ENCODE results near the gene NEUROG3. TPM values are rescaled to one million over a fixed set of nuclear protein-coding genes. Genes with fewer than 3 reads are reported as not detected.
"Not testable (repeated sequence)": the region's sequence is repeated elsewhere in the genome, so short reads cannot be mapped to it uniquely, and the experiment has no call there.

NEUROG3 gene
- polyA plus RNA-seq, 3 donors from 2014 or later: not detected

- Mint-ChIP-seq H3K4me1 (peaks cover 7 to 9% of the 10 kb centered on the region in 2 donors), H3K27ac (no peak overlapping the region), H3K4me3 (no peak overlapping the region), H3K27me3 (ENCODE audit: low read depth in 3 of 3) (peaks cover 29 to 53% (median 49%) of the 10 kb centered on the region in 3 donors), H3K36me3 (peaks cover 0 to 4% (median 3%) of the 10 kb centered on the region in 3 donors), H3K9me3 (peaks cover 0 to 4% (median 0%) of the 10 kb centered on the region in 6 donors)
- DNase-seq: peak in 1 of 3 donors; percentile 15
These were observed 5.3 kb downstream of the NEUROG3 start for GRCh38 chr10:69567920-69568319.

GRCh38 chr10:69562731-69563254 lies 10.4 kb downstream of the NEUROG3 start:
- Mint-ChIP-seq H3K4me3 (no peak overlapping the region), H3K9me3 (peaks cover 0 to 4% (median 0%) of the 10 kb centered on the region in 6 donors), H3K27me3 (ENCODE audit: low read depth in 3 of 3) (peaks cover 21 to 32% (median 27%) of the 10 kb centered on the region in 3 donors), H3K27ac (no peak overlapping the region), H3K36me3 (peaks cover 0 to 4% (median 3%) of the 10 kb centered on the region in 3 donors), H3K4me1 (peaks cover 15 to 17% of the 10 kb centered on the region in 2 donors)
- DNase-seq: no peak

GRCh38 chr10:69559525-69559924 lies 13.7 kb downstream of the NEUROG3 start:
- peaks cover 8 to 19% (median 14%) of the 10 kb centered on the region in 3 donors for H3K27me3 Mint-ChIP-seq (ENCODE audit: low read depth in 3 of 3)
- DNase-seq: no peak
- H3K9me3 Mint-ChIP-seq: no peaks in the 10 kb centered on the region
- H3K27ac Mint-ChIP-seq: no peak overlapping the region
- peaks cover 17% of the 10 kb centered on the region in 2 donors for H3K4me1 Mint-ChIP-seq
- H3K36me3 Mint-ChIP-seq: peaks cover 0 to 3% (median 0%) of the 10 kb centered on the region in 3 donors
- H3K4me3 Mint-ChIP-seq: no peak overlapping the region

GRCh38 chr10:69558559-69558958 lies 14.7 kb downstream of the NEUROG3 start:
- H3K27me3 Mint-ChIP-seq (ENCODE audit: low read depth in 3 of 3): peaks cover under 1 to 17% (median 10%) of the 10 kb centered on the region in 3 donors
- DNase-seq: peak; percentile 58 to 61 (median 58)
- peaks cover 17% of the 10 kb centered on the region in 2 donors for H3K4me1 Mint-ChIP-seq
- peak overlapping the region in 4 of 6 donors; percentile 0 to 75 (median 46) for H3K27ac Mint-ChIP-seq
- no peaks in the 10 kb centered on the region for H3K9me3 Mint-ChIP-seq
- peak overlapping the region in 4 of 5 donors; percentile 3 to 71 (median 52) for H3K4me3 Mint-ChIP-seq
- peaks cover 0 to 3% (median 0%) of the 10 kb centered on the region in 3 donors for H3K36me3 Mint-ChIP-seq

- peaks cover 11 to 19% (median 15%) of the 10 kb centered on the region in 6 donors for H3K9me3 Mint-ChIP-seq
- peaks cover 2 to 19% (median 10%) of the 10 kb centered on the region in 3 donors for H3K27me3 Mint-ChIP-seq (ENCODE audit: low read depth in 3 of 3)
- H3K4me1 Mint-ChIP-seq: peaks cover 17% of the 10 kb centered on the region in 2 donors
- H3K4me3 Mint-ChIP-seq: no peak overlapping the region
- DNase-seq: no peak
- H3K27ac Mint-ChIP-seq: no peak overlapping the region
- H3K36me3 Mint-ChIP-seq: peaks cover 1 to 8% (median 7%) of the 10 kb centered on the region in 3 donors
These were observed 18.6 kb downstream of the NEUROG3 start for GRCh38 chr10:69554611-69555010.

GRCh38 chr10:69553328-69553727 lies 19.9 kb downstream of the NEUROG3 start:
- H3K27me3 Mint-ChIP-seq (ENCODE audit: low read depth in 3 of 3): peaks cover 5 to 22% (median 8%) of the 10 kb centered on the region in 3 donors
- DNase-seq: no peak

GRCh38 chr10:69552268-69552667 lies 21.0 kb downstream of the NEUROG3 start:
- Mint-ChIP-seq H3K4me1 (no peaks in the 10 kb centered on the region), H3K4me3 (no peak overlapping the region), H3K27ac (no peak overlapping the region), H3K27me3 (ENCODE audit: low read depth in 3 of 3) (peaks cover 6 to 20% (median 8%) of the 10 kb centered on the region in 3 donors), H3K36me3 (peaks cover 9 to 15% (median 14%) of the 10 kb centered on the region in 3 donors), H3K9me3 (peaks cover 16 to 38% (median 30%) of the 10 kb centered on the region in 6 donors)
- no peak for DNase-seq

More at GRCh38 chr10:69553328-69553727, 19.9 kb downstream of the NEUROG3 start:
- peaks cover 4 to 8% of the 10 kb centered on the region in 2 donors for H3K4me1 Mint-ChIP-seq
- no peak overlapping the region for H3K4me3 Mint-ChIP-seq
- no peak overlapping the region for H3K27ac Mint-ChIP-seq
- peaks cover 3 to 13% (median 12%) of the 10 kb centered on the region in 3 donors for H3K36me3 Mint-ChIP-seq
- H3K9me3 Mint-ChIP-seq: peaks cover 15 to 31% (median 26%) of the 10 kb centered on the region in 6 donors

- H3K36me3 Mint-ChIP-seq: peaks cover 14 to 15% (median 14%) of the 10 kb centered on the region in 3 donors
- no peaks in the 10 kb centered on the region for H3K4me1 Mint-ChIP-seq
- no peak overlapping the region for H3K27ac Mint-ChIP-seq
- no peak for DNase-seq
- peaks cover 16 to 38% (median 30%) of the 10 kb centered on the region in 6 donors for H3K9me3 Mint-ChIP-seq
- peaks cover 9 to 15% (median 9%) of the 10 kb centered on the region in 3 donors for H3K27me3 Mint-ChIP-seq (ENCODE audit: low read depth in 3 of 3)
- no peak overlapping the region for H3K4me3 Mint-ChIP-seq
These were observed 23.3 kb downstream of the NEUROG3 start for GRCh38 chr10:69549959-69550358.

GRCh38 chr10:69541463-69541862 lies 31.8 kb downstream of the NEUROG3 start:
- no peak for DNase-seq
- Mint-ChIP-seq H3K27me3 (ENCODE audit: low read depth in 3 of 3) (peaks cover under 1 to 14% (median 4%) of the 10 kb centered on the region in 3 donors), H3K36me3 (peaks cover 0 to 3% (median 0%) of the 10 kb centered on the region in 3 donors), H3K4me1 (no peaks in the 10 kb centered on the region), H3K4me3 (no peak overlapping the region), H3K9me3 (peaks cover 0 to 3% (median 0%) of the 10 kb centered on the region in 6 donors), H3K27ac (no peak overlapping the region)

- H3K27ac Mint-ChIP-seq: no peak overlapping the region
- peaks cover 0 to 14% (median 4%) of the 10 kb centered on the region in 3 donors for H3K27me3 Mint-ChIP-seq (ENCODE audit: low read depth in 3 of 3)
- no peaks in the 10 kb centered on the region for H3K4me1 Mint-ChIP-seq
- no peak overlapping the region for H3K4me3 Mint-ChIP-seq
- no peaks in the 10 kb centered on the region for H3K36me3 Mint-ChIP-seq
- peaks cover 0 to 3% (median 0%) of the 10 kb centered on the region in 6 donors for H3K9me3 Mint-ChIP-seq
- DNase-seq: no peak
These were observed 34.8 kb downstream of the NEUROG3 start for GRCh38 chr10:69538461-69538860.

- peaks cover 0 to 13% (median 10%) of the 10 kb centered on the region in 3 donors for H3K27me3 Mint-ChIP-seq (ENCODE audit: low read depth in 3 of 3)
- peaks cover 0 to 4% (median 0%) of the 10 kb centered on the region in 3 donors for H3K36me3 Mint-ChIP-seq
- DNase-seq: no peak
- H3K4me1 Mint-ChIP-seq: no peaks in the 10 kb centered on the region
- no peak overlapping the region for H3K4me3 Mint-ChIP-seq
- no peak overlapping the region for H3K27ac Mint-ChIP-seq
- peaks cover 0 to 3% (median 0%) of the 10 kb centered on the region in 6 donors for H3K9me3 Mint-ChIP-seq
These were observed 35.8 kb downstream of the NEUROG3 start for GRCh38 chr10:69537449-69537848.

GRCh38 chr10:69536521-69536920 lies 36.7 kb downstream of the NEUROG3 start:
- DNase-seq, H3K27ac Mint-ChIP-seq, H3K36me3 Mint-ChIP-seq, H3K9me3 Mint-ChIP-seq, H3K4me3 Mint-ChIP-seq, H3K4me1 Mint-ChIP-seq: not testable (repeated sequence)
- peaks cover 2 to 11% (median 10%) of the 10 kb centered on the region in 3 donors for H3K27me3 Mint-ChIP-seq (ENCODE audit: low read depth in 3 of 3)

- no peaks in the 10 kb centered on the region for H3K4me1 Mint-ChIP-seq
- DNase-seq: no peak
- no peaks in the 10 kb centered on the region for H3K9me3 Mint-ChIP-seq
- H3K27me3 Mint-ChIP-seq (ENCODE audit: low read depth in 3 of 3): peaks cover 2 to 8% (median 5%) of the 10 kb centered on the region in 3 donors
- H3K27ac Mint-ChIP-seq: no peak overlapping the region
- H3K36me3 Mint-ChIP-seq: peaks cover 0 to 4% (median 0%) of the 10 kb centered on the region in 3 donors
- H3K4me3 Mint-ChIP-seq: no peak overlapping the region
These were observed 39.6 kb downstream of the NEUROG3 start for GRCh38 chr10:69533658-69534057.

GRCh38 chr10:69527961-69528360 lies 45.3 kb downstream of the NEUROG3 start:
- Mint-ChIP-seq H3K27ac (no peak overlapping the region), H3K27me3 (ENCODE audit: low read depth in 3 of 3) (peaks cover 1 to 4% (median 4%) of the 10 kb centered on the region in 3 donors), H3K4me1 (no peaks in the 10 kb centered on the region)

More at GRCh38 chr10:69527961-69528360, 45.3 kb downstream of the NEUROG3 start:
- Mint-ChIP-seq H3K36me3 (no peaks in the 10 kb centered on the region), H3K4me3 (no peak overlapping the region), H3K9me3 (peaks cover 0 to 2% (median 0%) of the 10 kb centered on the region in 6 donors)
- no peak for DNase-seq

Measured in immature natural killer cell (primary cell).